Cortex of kidney (tissue), 1 donor: Measurements from ENCODE around the gene ZFYVE28.

Source experiments
- DNase-seq: peaks from one replicate; lab custom pipeline; 2025; lab: John Stamatoyannopoulos, UW

Gene ZFYVE28

DNA sequence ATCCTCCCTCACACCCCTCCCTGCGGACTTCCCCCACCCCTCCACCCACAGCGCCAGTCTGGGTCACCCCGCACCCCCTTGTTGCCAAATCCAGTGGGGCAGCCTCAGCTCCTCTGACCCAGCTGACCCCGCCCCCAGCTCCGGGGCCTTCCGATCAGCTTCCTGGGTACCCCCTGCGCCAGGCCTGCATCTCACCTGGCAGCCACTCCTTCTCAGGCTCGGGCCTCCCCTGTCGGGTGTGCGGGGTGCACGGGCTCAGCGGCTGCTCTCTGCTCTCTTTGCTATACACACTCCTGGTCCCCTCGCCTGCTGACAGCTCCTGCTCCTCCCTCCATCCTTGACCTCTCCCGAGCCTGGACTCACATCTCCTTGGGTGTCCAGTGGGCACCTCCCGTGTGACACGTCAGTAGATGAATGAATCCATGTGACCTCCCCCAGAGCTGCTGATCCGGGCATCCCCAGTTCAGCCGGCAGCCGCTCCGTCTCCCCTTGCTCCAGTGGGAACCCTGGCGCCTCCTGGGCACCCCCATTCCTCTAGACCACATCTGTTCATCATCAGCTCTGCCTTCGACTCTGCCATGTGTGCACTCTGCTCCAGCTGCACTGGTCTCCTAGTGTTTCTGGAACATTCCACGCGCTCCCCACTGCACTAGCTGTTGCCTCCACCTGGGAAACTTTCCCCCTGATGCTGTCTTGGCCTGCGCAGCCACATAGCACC, 10.2 kb upstream of the ZFYVE28 start:
- DNase-seq = no peak

DNA sequence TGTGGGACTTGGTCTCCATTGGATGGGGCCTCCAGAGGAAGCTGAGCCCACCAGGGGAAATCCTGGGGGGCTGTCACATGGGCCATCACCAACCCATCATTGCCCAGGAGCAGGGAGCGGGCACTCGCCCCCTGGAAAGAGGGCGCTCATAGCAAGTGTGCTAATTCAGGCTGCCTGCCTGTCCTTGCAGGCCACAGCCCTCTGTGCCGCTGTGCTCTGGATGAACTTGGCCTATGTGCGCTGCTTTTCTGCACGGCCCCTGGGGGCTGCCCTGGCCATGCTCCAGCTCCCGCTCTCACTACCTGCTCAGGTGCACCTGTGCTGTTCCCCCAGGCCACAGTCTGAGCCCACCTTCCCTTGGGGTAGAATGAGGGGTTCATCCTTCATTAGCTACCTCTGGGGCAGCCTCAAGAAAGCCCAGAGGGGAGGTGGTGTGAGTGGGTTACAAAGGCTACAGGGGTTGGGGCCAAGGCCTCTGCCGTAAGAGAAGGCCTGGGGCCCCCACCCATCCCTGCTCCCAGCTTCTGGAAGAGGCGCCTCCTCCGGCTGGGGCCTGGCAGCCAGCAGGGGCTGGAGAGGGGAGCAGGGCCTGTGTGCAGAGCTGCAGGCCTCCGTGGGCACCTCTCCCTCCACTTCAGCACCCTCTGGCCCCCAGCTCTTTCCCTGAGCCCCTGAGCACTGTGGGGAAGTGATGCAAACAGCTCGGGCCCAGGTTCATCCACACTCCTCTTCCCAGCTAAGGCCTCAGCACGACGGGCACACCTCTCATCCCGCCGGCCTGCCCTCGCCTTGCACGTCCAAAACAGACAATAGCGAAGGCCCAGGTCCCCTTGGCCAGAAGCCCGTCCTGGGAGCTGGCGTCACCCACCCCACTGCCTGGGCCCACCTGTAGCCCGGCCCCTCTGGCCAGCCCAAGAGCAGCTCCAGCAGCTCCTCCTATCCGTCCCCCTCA, 9.2 kb upstream of the ZFYVE28 start:
- DNase-seq = no peak

GRCh38 chr4:2426711-2427275, 8.3 kb upstream of the ZFYVE28 start:
- DNase-seq = no peak

DNA sequence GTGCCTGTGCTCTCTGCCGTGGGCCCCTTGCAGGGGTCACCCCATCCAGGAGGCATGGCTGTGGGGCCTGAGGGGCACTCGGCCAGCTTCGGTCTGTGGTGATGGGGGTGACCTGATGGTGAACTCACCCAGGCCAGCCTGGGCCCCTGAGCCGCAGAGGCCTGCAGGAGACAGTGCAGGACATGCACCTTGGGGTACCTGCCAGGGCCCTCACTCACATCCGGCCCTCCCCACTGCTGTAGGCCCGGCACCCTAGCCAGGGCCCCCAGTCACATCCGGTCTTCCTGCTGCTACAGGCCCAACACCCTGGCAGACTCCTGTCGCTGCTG, 7.6 kb upstream of the ZFYVE28 start:
- DNase-seq = no peak

DNA sequence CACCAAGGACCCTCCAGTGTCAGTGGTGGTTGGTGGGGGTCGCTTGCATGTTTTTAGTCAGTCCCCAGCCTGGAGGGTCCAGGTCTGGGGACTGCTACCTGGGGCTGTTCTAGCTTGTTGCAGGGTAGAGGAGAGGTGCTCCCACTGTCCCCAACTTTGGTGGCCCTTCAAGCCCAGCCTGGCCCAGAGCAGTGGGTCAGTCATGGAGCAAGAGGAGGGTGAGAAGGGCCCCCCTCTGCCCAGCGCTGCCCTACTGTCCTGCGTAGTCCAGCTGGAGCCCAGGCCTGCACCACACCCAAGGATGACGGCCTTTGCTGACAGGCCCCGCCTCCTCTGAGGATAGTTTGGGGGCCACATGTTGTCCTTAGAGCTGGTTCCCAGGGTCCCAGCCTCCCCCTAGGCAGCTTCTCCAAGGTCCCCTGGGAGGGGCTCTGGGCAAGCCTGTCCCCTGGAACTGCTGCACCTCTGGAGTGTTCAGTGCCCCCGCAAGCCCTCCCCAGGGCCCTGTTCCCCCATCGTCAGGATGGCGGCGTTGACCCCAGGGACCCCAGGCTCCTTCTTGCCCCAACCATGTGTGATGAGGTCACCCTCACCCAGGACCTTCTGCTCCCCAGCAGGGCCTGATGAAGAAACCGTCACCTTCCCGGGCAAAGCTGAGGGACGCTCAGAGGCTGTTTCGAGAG, 7.1 kb upstream of the ZFYVE28 start:
- no peak for DNase-seq

- no peak for DNase-seq
Measured at GRCh38 chr4:2424581-2424980, 6.1 kb upstream of the ZFYVE28 start.

GRCh38 chr4:2423695-2424094, 5.2 kb upstream of the ZFYVE28 start:
- no peak for DNase-seq

DNA sequence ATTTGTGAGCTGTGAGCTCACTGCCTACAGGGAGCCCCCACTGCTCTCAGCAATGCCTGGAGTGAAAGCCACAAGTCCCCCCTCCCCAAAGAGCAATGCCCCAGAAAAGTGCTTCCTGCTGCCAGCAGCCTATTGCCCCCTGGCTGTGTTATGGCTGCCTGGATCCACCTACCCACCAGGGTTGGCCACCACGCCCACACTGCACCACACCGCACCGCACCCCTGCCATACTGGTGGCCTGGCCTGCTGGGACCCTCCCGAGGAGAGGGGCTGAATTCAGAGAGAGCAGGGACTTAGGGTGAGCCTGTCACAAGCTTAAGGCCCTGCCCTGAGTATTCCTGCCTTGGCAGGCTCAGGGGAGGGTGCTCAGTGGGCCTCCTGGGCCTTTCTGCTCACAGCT, 4.6 kb upstream of the ZFYVE28 start:
- no peak for DNase-seq

DNA sequence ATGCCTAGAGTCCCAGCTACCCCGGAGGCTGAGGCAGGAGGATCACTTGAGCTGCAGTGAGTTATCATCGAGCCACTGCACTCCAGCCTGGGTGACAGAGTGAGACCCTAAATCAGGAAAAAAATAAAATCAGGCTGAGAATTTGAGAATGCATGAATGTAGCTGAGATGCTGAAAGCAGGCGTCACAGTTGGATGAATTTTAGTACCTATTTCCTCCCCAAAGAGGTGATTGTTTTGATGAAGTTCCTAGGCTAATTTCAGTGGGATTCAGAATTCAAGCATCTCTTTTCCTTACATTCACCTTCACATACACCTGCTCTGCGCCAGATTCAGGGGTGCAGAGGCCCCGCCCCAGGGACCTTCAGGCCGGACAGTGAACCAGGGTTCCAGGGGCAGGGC, 3.5 kb upstream of the ZFYVE28 start:
- DNase-seq = no peak

- no peak for DNase-seq
Measured at GRCh38 chr4:2419814-2420213, 1.4 kb upstream of the ZFYVE28 start.

- DNase-seq = peak; percentile 60
Measured at GRCh38 chr4:2418650-2419571, 466 bp upstream of the ZFYVE28 start, which contains the start of gene CFAP99. Gene CFAP99 (plus strand): TSS chr4:2418955.

GRCh38 chr4:2417226-2417764, 1.1 kb downstream of the ZFYVE28 start:
- DNase-seq = no peak

DNA sequence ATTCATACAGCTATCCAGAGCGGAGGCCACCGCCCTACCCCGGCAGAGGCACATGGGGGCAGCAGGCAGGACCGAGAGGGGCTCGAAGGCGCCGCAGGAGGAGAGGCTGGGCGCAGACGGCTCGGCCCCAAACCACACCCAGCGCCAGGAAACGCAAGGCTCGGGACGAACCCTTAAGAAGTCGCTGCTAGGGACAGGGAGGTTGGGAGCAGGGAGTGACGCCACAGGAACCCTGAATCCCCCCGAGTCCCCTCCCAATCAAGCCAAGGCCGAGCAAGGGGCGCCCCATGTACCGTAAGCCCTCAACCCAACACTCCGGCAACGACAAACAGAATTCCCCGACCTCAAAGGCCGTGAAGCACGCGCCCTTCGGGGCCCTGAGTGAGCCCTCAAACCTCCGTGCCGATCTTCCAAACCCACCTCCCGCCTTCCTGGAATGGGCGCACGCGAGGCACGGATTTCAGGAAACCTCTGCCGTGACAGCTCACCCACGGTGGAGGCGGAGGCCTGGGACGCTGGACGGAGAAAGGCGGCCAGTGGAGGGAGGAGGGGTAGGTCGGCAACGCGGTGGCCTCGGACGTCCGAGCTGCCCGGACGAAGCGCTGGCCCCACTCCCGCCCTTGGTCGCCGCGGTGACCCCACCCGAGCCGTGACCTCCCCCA, 1.8 kb downstream of the ZFYVE28 start:
- DNase-seq = no peak

- no peak for DNase-seq
Measured at GRCh38 chr4:2415881-2416563, 2.4 kb downstream of the ZFYVE28 start.

DNA sequence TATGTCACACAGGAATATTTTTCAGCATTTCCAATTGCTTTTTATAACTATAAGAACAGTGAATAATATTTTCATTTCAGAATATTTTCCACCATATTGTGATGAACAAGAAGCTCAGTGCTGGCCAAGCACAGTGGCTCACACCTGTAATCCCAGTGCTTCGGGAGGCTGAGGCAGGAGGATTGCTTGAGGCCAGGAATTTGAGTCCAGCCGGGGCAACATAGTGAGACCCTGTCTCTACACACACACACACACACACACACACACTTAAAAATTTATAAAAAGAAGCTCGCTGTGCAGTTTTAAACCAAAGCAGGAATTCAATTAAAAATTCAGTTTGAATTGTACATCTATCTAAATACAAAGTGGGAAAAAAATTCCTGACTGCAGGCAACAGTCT, 3.2 kb downstream of the ZFYVE28 start:
- no peak for DNase-seq

DNA sequence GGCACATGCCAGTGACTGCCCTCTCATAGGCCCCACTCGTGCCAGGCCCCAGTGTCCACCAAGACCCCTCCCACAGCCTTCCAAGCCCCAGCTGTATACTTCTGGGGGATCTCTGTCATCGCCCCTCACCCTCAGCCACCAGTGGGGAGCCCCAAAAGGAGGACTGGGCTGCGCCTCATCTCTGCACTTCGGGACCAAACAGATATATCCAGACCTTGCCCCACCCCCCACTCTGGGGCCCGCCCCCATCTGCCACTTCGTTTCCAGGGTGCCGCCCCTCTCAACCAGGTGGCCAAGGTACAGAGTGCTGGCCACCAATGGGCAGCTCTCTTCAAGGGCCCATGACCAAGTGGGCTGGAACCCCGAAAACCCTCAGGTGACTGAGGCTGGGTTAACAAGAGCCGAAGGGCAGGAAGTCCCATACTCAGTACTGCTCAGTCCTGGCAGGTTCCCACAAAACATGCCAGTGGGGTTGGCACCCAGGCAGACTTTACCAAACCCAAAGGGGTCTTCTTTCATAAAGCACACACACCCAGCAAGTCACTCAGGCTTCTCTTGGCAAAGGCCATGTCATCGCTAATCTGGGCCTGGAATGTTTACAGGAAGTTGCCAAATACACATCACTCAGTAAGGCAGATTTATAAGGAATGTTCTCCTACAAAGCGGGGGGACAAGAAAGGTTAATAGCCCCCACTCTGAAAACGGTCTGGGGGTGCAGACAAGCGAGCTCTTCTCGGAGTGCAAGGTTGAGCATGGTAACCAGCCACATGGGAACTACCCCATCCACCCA, 4.4 kb downstream of the ZFYVE28 start:
- no peak for DNase-seq

DNA sequence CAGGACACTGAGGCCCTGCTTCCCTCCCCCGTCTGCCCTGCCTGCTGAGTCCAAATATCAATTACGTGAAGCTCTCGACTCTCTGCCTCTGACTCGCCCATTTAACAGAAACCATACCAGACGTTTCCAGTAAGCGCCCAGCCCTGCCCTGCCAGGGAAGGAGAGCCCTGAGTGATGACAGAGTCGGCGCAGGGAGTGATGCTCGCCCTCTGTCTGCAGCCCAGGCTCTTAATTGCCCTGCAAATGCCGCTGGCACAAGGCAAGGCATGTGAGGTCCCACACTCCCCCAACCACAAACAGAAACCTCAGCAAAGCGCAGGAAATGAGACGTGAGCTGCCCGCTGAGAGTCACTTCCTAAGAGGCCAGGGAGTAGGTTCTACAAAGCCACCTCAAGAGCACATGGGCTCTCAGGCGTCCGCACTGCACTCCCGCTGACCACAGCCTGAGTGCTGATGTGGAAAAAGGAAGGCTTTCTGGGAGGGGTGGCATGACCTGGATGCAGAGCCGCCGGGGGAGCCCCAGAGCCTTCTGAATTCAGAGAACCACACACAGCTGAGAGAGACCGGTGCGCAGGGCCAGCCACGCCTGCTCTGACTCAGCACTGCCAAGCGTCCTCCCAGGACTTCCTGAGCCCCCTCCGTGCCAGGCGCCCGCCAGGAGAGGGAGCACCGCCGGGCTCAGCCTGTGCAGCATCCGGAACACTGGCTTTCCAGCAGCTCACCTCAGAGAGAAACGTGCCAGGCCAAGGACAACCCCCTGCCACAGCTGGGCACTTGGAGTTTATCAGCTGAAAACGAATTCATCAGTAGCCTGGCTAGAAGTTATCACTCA, 5.3 kb downstream of the ZFYVE28 start:
- no peak for DNase-seq

GRCh38 chr4:2412534-2412884, 5.9 kb downstream of the ZFYVE28 start:
- DNase-seq = no peak
